PC-3 (cell line): Measurements from ENCODE around the gene ONECUT3. TPM values are rescaled to one million over a fixed set of nuclear protein-coding genes. Genes with fewer than 3 reads are reported as not detected.

Source experiments
- ATAC-seq: fragments of 200-7000 bp; cut with Tn5 transposase; 2 replicates; pipeline ENCODE4 v1.9.1; 2020; ENCODE audit warnings: mild to moderate bottlenecking, moderate library complexity
- BruUV-seq: library from RNA; stranded (reverse); fragments of 400-500 nt; replicated peaks from 2 replicates; lab custom pipeline; 2021; lab: Mats Ljungman, UMichigan
- CTCF ChIA-PET: fragments of 300-600 bp; sonication (Branson Sonifier 250); formaldehyde crosslinking; loops from one replicate; lab custom pipeline; 2022; ENCODE audit warnings: antibody characterized with exemption; lab: Charles Lee
- POLR2A ChIA-PET: fragments of 300-600 bp; sonication (Branson Sonifier 250); formaldehyde crosslinking; loops from one replicate; lab custom pipeline; 2022; ENCODE audit warnings: antibody characterized with exemption; ENCODE audit not compliant: unreplicated experiment; lab: Charles Lee
- DNase-seq: peaks from one replicate; pipeline ENCODE4 v3.0.0-alpha.2; 2015
- H2AFZ ChIP-seq: fragments of 300-600 bp; sonication (generic); 2 replicates; pipeline ENCODE4 v1.6.0; 2016; ENCODE audit warnings: antibody characterized with exemption, low read length
- H3F3A ChIP-seq: fragments of 300-600 bp; sonication (generic); one replicate; pipeline ENCODE4 v1.6.0; 2017; ENCODE audit warnings: antibody characterized with exemption, low read length, control low read depth, mild to moderate bottlenecking; ENCODE audit not compliant: unreplicated experiment
- H3K27ac ChIP-seq: fragments of 300-600 bp; sonication (generic); 2 replicates; pipeline ENCODE4 v1.5.1; 2016; ENCODE audit warnings: mild to moderate bottlenecking, low read length
- H3K27me3 ChIP-seq: fragments of 300-600 bp; sonication (generic); 2 replicates; pipeline ENCODE4 v1.6.1; 2016; ENCODE audit warnings: low read length, mixed read lengths
- H3K36me3 ChIP-seq: fragments of 300-600 bp; sonication (generic); 2 replicates; pipeline ENCODE4 v1.6.1; 2016; ENCODE audit warnings: low read depth, mixed run types, low read length, mixed read lengths
- H3K4me1 ChIP-seq: fragments of 300-600 bp; sonication (generic); 2 replicates; pipeline ENCODE4 v1.5.1; 2016; ENCODE audit warnings: low read length; ENCODE audit not compliant: insufficient read depth
- H3K4me2 ChIP-seq: fragments of 300-600 bp; sonication (generic); 2 replicates; pipeline ENCODE4 v1.6.0; 2016; ENCODE audit warnings: low read length
- H3K4me3 ChIP-seq: fragments of 300-600 bp; sonication (generic); 2 replicates; pipeline ENCODE4 v1.5.1; 2016; ENCODE audit warnings: mild to moderate bottlenecking, low read length, mixed read lengths
- H3K79me2 ChIP-seq: fragments of 300-600 bp; sonication (generic); 2 replicates; pipeline ENCODE4 v1.6.1; 2017; ENCODE audit warnings: low read length, mixed read lengths
- H3K9ac ChIP-seq: fragments of 300-600 bp; sonication (generic); 2 replicates; pipeline ENCODE4 v1.6.0; 2016; ENCODE audit warnings: mild to moderate bottlenecking, low read length
- H3K9me2 ChIP-seq: fragments of 300-600 bp; sonication (generic); replicated peaks from 2 replicates; pipeline ENCODE4 v1.6.1; 2016; ENCODE audit warnings: mixed run types, low read length, mixed read lengths
- H3K9me3 ChIP-seq: fragments of 300-600 bp; sonication (generic); 2 replicates; pipeline ENCODE4 v1.6.1; 2016; ENCODE audit warnings: low read length, mixed read lengths
- H4K20me1 ChIP-seq: fragments of 300-600 bp; sonication (generic); 2 replicates; pipeline ENCODE4 v1.6.1; 2016; ENCODE audit warnings: low read length, mixed read lengths
- EZH2 ChIP-seq: fragments of 300-600 bp; sonication (generic); IDR thresholded peaks from one replicate; pipeline ENCODE4 v1.6.1; 2017; ENCODE audit warnings: antibody characterized with exemption, mild to moderate bottlenecking, low read length; ENCODE audit not compliant: unreplicated experiment
- EZH2phosphoT487 ChIP-seq: fragments of 300-600 bp; sonication (generic); IDR thresholded peaks from 2 replicates; pipeline ENCODE4 v1.6.1; 2018; ENCODE audit warnings: mild to moderate bottlenecking, antibody characterized with exemption, low read length, borderline replicate concordance
- intact Hi-C: fragments of 100-400 bp; cut with micrococcal nuclease; formaldehyde crosslinking; loops from 2 replicates; pipeline ENCODE4 v1.9.0; 2023
- total RNA-seq: library from RNA; depleted of rRNA; stranded (reverse); fragments of >200 nt; gene quantifications from 2 replicates; pipeline ENCODE4 v1.2.3, GENCODE V29; 2014
- TF ChIP-seq, protein P1 (sequence below): fragments of 300-600 bp; sonication (generic); conservative IDR thresholded peaks from 2 replicates; pipeline ENCODE4 v1.5.1; 2017; ENCODE audit warnings: antibody characterized with exemption, low read depth, mild to moderate bottlenecking, low read length

ONECUT3 gene
- total RNA-seq, 1 experiment from 2014 or later: 1.4 TPM

DNA sequence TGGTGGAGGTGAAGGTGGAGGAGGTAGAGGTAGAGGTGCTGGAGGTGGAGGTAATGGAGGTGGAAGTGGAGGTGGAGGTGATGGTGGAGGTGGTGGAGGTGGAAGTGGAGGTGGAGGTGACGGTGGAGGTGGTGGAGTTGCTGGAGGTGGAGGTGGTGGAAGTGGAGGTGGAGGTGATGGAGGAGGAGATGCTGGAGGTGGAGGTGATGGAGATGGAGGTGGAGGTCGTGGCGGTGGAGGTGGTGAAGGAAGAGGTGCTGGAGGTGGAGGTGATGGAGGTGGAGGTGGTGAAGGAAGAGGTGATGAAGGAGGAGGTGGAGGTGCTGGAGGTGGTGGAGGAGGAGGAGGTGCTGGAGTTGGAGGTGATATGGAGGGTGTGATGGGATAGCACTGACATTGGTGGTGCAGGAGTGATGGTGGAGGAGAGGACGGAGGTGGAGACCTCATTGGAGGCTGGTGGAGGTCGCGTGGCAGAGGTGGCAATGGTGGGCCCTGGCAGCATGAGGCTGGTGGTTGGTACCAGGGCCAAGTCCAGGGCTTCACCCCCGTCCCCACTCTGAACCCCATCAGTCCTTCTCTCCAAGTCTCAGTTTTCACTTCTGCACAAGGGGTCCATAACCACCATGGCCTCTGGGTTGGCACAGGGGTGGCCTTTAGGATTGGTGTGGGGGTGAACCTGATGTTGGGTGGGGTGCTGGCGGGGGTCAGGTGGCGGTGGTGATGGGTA, 15.8 kb downstream of the ONECUT3 start:
- ChIA-PET CTCF (interaction anchor here (1.0 kb wide), 1 partner anchor 12 kb away, joined by 6 read pairs; no protein-coding TSS in a partner anchor), POLR2A (no interaction called here)
- Histone ChIP-seq H3K4me2 (no peak overlapping the region), H3K9me3 (0 out of 2 replicates have a peak, but pooled peaks cover 4% of the 10 kb centered on the region), H3K27me3 (no peaks in the 10 kb centered on the region), H3K79me2 (no peaks in the 10 kb centered on the region), H3K9me2 (no peaks in the 10 kb centered on the region), H3K4me1 (peaks cover 19% of the 10 kb centered on the region), H3F3A (no peaks in the 10 kb centered on the region), H2AFZ (no peak overlapping the region), H3K36me3 (no peaks in the 10 kb centered on the region), H3K4me3 (no peak overlapping the region), H3K9ac (no peak overlapping the region), H3K27ac (no peak overlapping the region), H4K20me1 (no peaks in the 10 kb centered on the region)
- intact Hi-C loops: no loop called here
- ATAC-seq (no peak), DNase-seq (no peak)
- no TSS peak for BruUV-seq
- TF ChIP-seq EZH2 (no peak), EZH2phosphoT487 (no peak)
- TF ChIP-seq, protein P1, sequence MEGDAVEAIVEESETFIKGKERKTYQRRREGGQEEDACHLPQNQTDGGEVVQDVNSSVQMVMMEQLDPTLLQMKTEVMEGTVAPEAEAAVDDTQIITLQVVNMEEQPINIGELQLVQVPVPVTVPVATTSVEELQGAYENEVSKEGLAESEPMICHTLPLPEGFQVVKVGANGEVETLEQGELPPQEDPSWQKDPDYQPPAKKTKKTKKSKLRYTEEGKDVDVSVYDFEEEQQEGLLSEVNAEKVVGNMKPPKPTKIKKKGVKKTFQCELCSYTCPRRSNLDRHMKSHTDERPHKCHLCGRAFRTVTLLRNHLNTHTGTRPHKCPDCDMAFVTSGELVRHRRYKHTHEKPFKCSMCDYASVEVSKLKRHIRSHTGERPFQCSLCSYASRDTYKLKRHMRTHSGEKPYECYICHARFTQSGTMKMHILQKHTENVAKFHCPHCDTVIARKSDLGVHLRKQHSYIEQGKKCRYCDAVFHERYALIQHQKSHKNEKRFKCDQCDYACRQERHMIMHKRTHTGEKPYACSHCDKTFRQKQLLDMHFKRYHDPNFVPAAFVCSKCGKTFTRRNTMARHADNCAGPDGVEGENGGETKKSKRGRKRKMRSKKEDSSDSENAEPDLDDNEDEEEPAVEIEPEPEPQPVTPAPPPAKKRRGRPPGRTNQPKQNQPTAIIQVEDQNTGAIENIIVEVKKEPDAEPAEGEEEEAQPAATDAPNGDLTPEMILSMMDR: no peak

GRCh38 chr19:1769645-1769985, 16.3 kb downstream of the ONECUT3 start:
- POLR2A ChIA-PET: no interaction called here
- no peak overlapping the region for H3K27ac ChIP-seq
- no peak overlapping the region for H2AFZ ChIP-seq
- H3K9me3 ChIP-seq: 0 out of 2 replicates have a peak, but pooled peaks cover 4% of the 10 kb centered on the region
- no peaks in the 10 kb centered on the region for H4K20me1 ChIP-seq
- H3K4me2 ChIP-seq: no peak overlapping the region
- BruUV-seq: no TSS peak
- H3K4me1 ChIP-seq: peaks cover 19% of the 10 kb centered on the region
- no peaks in the 10 kb centered on the region for H3F3A ChIP-seq
- no peaks in the 10 kb centered on the region for H3K36me3 ChIP-seq
- ATAC-seq (no peak), DNase-seq (no peak)
- intact Hi-C loops: no loop called here
- no peak overlapping the region for H3K9ac ChIP-seq
- H3K27me3 ChIP-seq: no peaks in the 10 kb centered on the region
- TF ChIP-seq EZH2: no peak
- TF ChIP-seq EZH2phosphoT487: no peak
- TF ChIP-seq, protein P1: no peak
- CTCF ChIA-PET: no interaction called here
- no peak overlapping the region for H3K4me3 ChIP-seq
- no peaks in the 10 kb centered on the region for H3K79me2 ChIP-seq
- no peaks in the 10 kb centered on the region for H3K9me2 ChIP-seq

DNA sequence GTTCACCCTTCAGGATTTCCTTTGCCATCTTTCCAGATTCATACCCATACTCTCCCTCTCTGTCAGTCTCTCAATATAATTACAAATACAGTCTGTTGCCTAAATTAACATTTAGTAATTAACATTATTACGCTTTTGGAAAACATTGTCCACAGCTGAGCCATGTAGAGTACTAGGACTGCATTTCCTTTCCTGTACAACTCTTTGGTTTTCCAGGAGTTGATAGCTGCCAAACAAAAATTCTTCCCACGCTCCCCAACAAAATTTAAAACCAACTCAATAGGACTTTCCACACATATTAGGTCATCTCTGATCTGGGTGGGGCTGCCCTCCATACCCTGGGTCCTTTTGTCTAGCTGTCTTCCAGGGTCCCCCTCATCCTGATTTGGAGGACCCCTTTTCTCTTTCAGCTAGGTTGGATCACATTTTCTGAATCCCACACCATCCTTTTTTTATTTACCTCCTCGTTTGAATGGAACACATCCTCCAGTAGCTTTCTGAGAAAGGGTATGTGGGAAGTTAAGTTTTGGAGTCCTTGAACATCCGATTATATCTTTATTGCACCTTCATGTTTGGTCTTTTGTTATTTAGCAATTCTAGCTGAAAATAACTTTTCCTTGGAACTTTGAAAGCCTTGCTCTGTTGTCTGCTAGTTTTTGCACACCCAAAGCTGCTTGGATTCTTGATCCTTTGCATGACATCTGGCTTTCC, 17.7 kb downstream of the ONECUT3 start:
- CTCF ChIA-PET: no interaction called here

More for the DNA sequence above, 17.7 kb downstream of the ONECUT3 start:
- Histone ChIP-seq H3K36me3 (no peaks in the 10 kb centered on the region), H3K4me3 (no peak overlapping the region), H3K4me1 (peaks cover 19% of the 10 kb centered on the region), H3K27me3 (no peaks in the 10 kb centered on the region), H4K20me1 (no peaks in the 10 kb centered on the region), H3K4me2 (no peak overlapping the region), H3K79me2 (no peaks in the 10 kb centered on the region), H3F3A (no peaks in the 10 kb centered on the region), H3K27ac (no peak overlapping the region), H3K9ac (no peak overlapping the region), H3K9me3 (0 out of 2 replicates have a peak, but pooled peaks cover 4% of the 10 kb centered on the region), H3K9me2 (no peaks in the 10 kb centered on the region), H2AFZ (no peak overlapping the region)
- no TSS peak for BruUV-seq
- TF ChIP-seq EZH2 (no peak), EZH2phosphoT487 (no peak)
- TF ChIP-seq, protein P1: no peak
- intact Hi-C loops: loop anchor here (5.0 kb wide), 1 partner anchor 99 kb away; no protein-coding TSS in a partner anchor
- no peak for DNase-seq
- ATAC-seq: no peak
- POLR2A ChIA-PET: no interaction called here
